LNCAP (cell line): ENCODE results near the gene GRK3.

Experiments used
- CTCF ChIP-seq: fragments of 450-650 bp; IDR thresholded peaks from 2 replicates; pipeline ENCODE4 v1.5.1; 2017; ENCODE audit warnings: mild to moderate bottlenecking

GRK3 gene

GRCh38 chr22:25751174-25751581, 186.7 kb downstream of the GRK3 start:
- TF ChIP-seq CTCF = no peak

- no peak for TF ChIP-seq CTCF
Observed at GRCh38 chr22:25752615-25753214, 188.2 kb downstream of the GRK3 start.

GRCh38 chr22:25753252-25753651, 188.8 kb downstream of the GRK3 start:
- no peak for TF ChIP-seq CTCF

GRCh38 chr22:25754527-25755202, 190.2 kb downstream of the GRK3 start:
- no peak for TF ChIP-seq CTCF

GRCh38 chr22:25757686-25758085, 193.2 kb downstream of the GRK3 start:
- TF ChIP-seq CTCF = no peak

- TF ChIP-seq CTCF = no peak
Observed at GRCh38 chr22:25758316-25758715, 193.8 kb downstream of the GRK3 start.

GRCh38 chr22:25759825-25760231, 195.4 kb downstream of the GRK3 start:
- no peak for TF ChIP-seq CTCF
